PFSK-1 (cell line): ENCODE measurements around the gene PPFIA3.

Experiments
- POLR2AphosphoS5 ChIP-seq: IDR thresholded peaks from 2 replicates; pipeline ENCODE4 v1.6.1; 2012; ENCODE audit warnings: low read depth, mild to moderate bottlenecking, control low read depth, low read length, moderate library complexity
- REST ChIP-seq, 2 experiments: IDR thresholded peaks; 2 replicates each; pipeline versions ENCODE4 v1.6.1 to v1.8.0; 2011 to 2012; ENCODE audit warnings: low read depth in 2 of 2, low read length in 2 of 2, control low read depth in 1 of 2, inconsistent platforms in 1 of 2, mild to moderate bottlenecking in 1 of 2, moderate library complexity in 1 of 2; ENCODE audit not compliant: insufficient read depth in 1 of 2
- SIN3A ChIP-seq: IDR thresholded peaks from 2 replicates; pipeline ENCODE4 v1.6.1; 2012; ENCODE audit warnings: mild to moderate bottlenecking, low read length, moderate library complexity, borderline replicate concordance; ENCODE audit not compliant: insufficient read depth
- TAF1 ChIP-seq: IDR thresholded peaks from 2 replicates; pipeline ENCODE4 v1.6.1; 2012; ENCODE audit warnings: low read length, control low read depth, borderline replicate concordance; ENCODE audit not compliant: insufficient read depth

GRCh38 chr19:49194408-49194807 lies 75.1 kb downstream of the PPFIA3 start:
- TF ChIP-seq TAF1 (no peak), POLR2AphosphoS5 (no peak), SIN3A (no peak), REST (IDR thresholded peaks at IDR 0.05; ENCODE audit: insufficient read depth in 1 of 2, low read depth in 2 of 2, low read length in 2 of 2) (no peak)
